Heart left ventricle (tissue), 16 donors: Measurements from ENCODE around the gene PURB. TPM values are rescaled to one million over a fixed set of nuclear protein-coding genes. Genes with fewer than 3 reads are reported as not detected.

Source experiments
- ATAC-seq, 4 donors: fragments of 200-7000 bp; cut with Tn5 transposase; one replicate each; pipeline ENCODE4 v1.9.1; 2020 to 2022; ENCODE audit warnings: moderate library complexity in 4 of 4, mild to moderate bottlenecking in 3 of 4, moderate number of reproducible peaks in 1 of 4
- DNase-seq, 5 donors: peaks; one replicate each; pipeline ENCODE4 v3.0.0-alpha.2; 2020
- H3K27ac ChIP-seq, 12 donors: fragments of 200-600 bp; sonication (generic) in 4 of 12; one replicate each; pipeline versions ENCODE4 v1.5.0 to v1.8.0; 2016 to 2022; ENCODE audit warnings: mild to moderate bottlenecking in 2 of 12
- H3K27me3 ChIP-seq, 9 donors: fragments of 200-600 bp; sonication (generic) in 2 of 9; one replicate each; pipeline versions ENCODE4 v1.5.1 to v1.8.0; 2016 to 2022; ENCODE audit warnings: mild to moderate bottlenecking in 3 of 9
- H3K36me3 ChIP-seq, 9 donors: fragments of 200-600 bp; sonication (generic) in 2 of 9; one replicate each; pipeline versions ENCODE4 v1.5.0 to v1.8.0; 2018 to 2022; ENCODE audit warnings: mild to moderate bottlenecking in 2 of 9
- H3K4me1 ChIP-seq, 12 donors: fragments of 200-600 bp; sonication (generic) in 4 of 12; one replicate each; pipeline versions ENCODE4 v1.5.0 to v1.8.0; 2016 to 2022; ENCODE audit warnings: mild to moderate bottlenecking in 3 of 12
- H3K4me3 ChIP-seq, 12 donors: fragments of 200-600 bp; sonication (generic) in 4 of 12; one replicate each; pipeline versions ENCODE4 v1.5.0 to v1.8.0; 2017 to 2022; ENCODE audit warnings: mild to moderate bottlenecking in 9 of 12, moderate library complexity in 4 of 12
- H3K9me3 ChIP-seq, 12 donors: fragments of 200-600 bp; sonication (generic) in 4 of 12; one replicate each; pipeline versions ENCODE4 v1.5.0 to v1.8.0; 2016 to 2022; ENCODE audit warnings: mild to moderate bottlenecking in 1 of 12
- CTCF ChIP-seq, 12 donors: fragments of 200-600 bp; sonication (generic) in 4 of 12; IDR thresholded peaks; one replicate each; pipeline versions ENCODE4 v1.5.0 to v1.8.0; 2018 to 2022; ENCODE audit warnings: antibody characterized with exemption in 12 of 12, mild to moderate bottlenecking in 5 of 12
- POLR2A ChIP-seq, 2 donors: fragments of 450-650 bp; IDR thresholded peaks; one replicate each; pipeline ENCODE4 v1.6.1; 2017; ENCODE audit warnings: antibody characterized with exemption in 2 of 2, mild to moderate bottlenecking in 2 of 2, moderate library complexity in 2 of 2
- WGBS, 4 donors: extraction: QIAGEN DNeasy Blood & Tissue Kit in 2 of 4; methylation state at CpG; one replicate each; pipeline versions ENCODE4 v1.1.5 to v1.1.7; 2013 to 2018; 5-methylcytosine and 5-hydroxymethylcytosine counted together
- intact Hi-C, 10 donors: fragments of 100-400 bp; cut with DNase I; formaldehyde crosslinking; loops; one replicate each; pipeline versions ENCODE4 v1.11.1 to v1.14.2; 2022
- polyA plus RNA-seq, 2 donors: library from polyadenylated mRNA; stranded (reverse); fragments of 200-250 nt; gene quantifications; one replicate each; pipeline ENCODE4 v1.2.3, GENCODE V29; 2013
- total RNA-seq, 9 donors: library from RNA; depleted of rRNA in 2 of 9; stranded (reverse); fragments of >200 nt in 2 of 9; fragmentation: NEBNext Ultra II Directional in 3 of 9; extraction: Animal tissue kit (Norgen Biotek cat#: 25700) in 3 of 9; gene quantifications; one replicate each; pipeline versions ENCODE4 v1.1.0 to v1.2.4, GENCODE V29; 2016 to 2023
- donor health status: ischemic (EF 13 %, LVEDD 7.1; RV severe dilation, severe dysfunction).
- donor health status: healthy with polysubstance abuse.
- donor health status: DM: no; HTN: yes; CAD: no.
- donor health status: DM: no; HTN: no; CAD: no.
- donor health status: ischemic (EF 25% LVEDD 6.9; RV normal size, moderate dysfunction).
- donor health status: ischemic (EF 25% LVEDD 5.7; RV mildly dilated, moderate dysfunction).
- donor health status: healthy.
- donor health status: DM: yes; HTN: yes; CAD: no.
- donor health status: ischemic (EF 35%, LVEDD 5.7; RV mildly dilated, moderate dysfunction).
- donor health status: nonischemic (EF 11% LVEDD 7.7; RV severe dilation, severe dysfunction).
- donor health status: DM: yes; HTN: yes; CAD: no.
- donor health status: PGD.
- donor health status: ischemic (EF 29% LVEDD 5.4; RV normal size, mild dysfunction).
- donor health status: nonischemic (EF 23%, LVEDD 6.1; RV moderate dilation, normal function).

Gene PURB
- total and polyA plus RNA-seq, 11 donors = 5.5 to 19.4 (median 15.7) TPM

GRCh38 chr7:44917465-44917864 is 32.1 kb upstream of the PURB start:
- intact Hi-C loops = no loop called here
- ATAC-seq = no peak
- Histone ChIP-seq H3K4me1 (peaks cover 0 to 5% (median 0%) of the 10 kb centered on the region in 12 donors), H3K27ac (no peak overlapping the region), H3K36me3 (no peaks in the 10 kb centered on the region), H3K27me3 (no peaks in the 10 kb centered on the region), H3K4me3 (no peak overlapping the region), H3K9me3 (no peaks in the 10 kb centered on the region)
- TF ChIP-seq CTCF (IDR thresholded peaks at IDR 0.05) (no peak), POLR2A (IDR thresholded peaks at IDR 0.05) (no peak)
- WGBS, 4 donors = 79 to 92% (median 89%) methylated on average over 2 of the region's 2 CpGs
- no peak for DNase-seq

DNA sequence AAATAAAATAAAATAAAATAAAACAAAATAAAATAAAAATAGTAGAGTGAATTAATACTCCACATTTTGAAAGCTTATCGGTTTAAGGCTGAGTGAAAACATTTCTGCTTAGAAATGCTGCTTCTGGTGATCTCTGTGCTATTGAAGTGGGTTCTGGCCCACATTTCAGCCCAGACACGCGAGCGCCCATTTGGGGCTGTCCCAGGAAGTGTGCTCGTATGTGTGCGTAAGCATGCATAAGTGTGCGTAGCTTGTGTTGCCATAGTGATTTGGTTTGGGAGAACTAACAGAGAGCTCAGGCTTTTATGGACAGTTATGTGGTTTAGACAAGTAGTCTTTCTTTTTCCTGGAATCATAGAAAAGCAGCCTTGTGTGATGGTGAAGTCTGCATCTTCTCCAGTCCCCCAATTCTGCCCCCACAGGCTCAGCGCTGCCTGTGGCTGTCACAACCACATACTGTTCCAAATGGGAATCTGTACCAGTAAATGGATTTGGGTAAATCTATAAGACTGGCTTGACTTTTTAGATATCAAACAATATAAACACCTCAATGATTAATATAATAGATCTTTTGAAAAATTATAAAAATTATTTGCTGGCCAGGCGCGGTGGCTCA is 29.8 kb upstream of the PURB start:
- ATAC-seq = peak in 1 of 4 donors; percentile 36
- H3K27ac ChIP-seq = no peak overlapping the region
- no peaks in the 10 kb centered on the region for H3K27me3 ChIP-seq
- peaks cover 0 to 2% (median 0%) of the 10 kb centered on the region in 12 donors for H3K4me1 ChIP-seq
- TF ChIP-seq CTCF (IDR thresholded peaks at IDR 0.05) (no peak), POLR2A (IDR thresholded peaks at IDR 0.05) (no peak)
- H3K9me3 ChIP-seq = no peaks in the 10 kb centered on the region
- intact Hi-C loops = no loop called here
- 77 to 81% (median 80%) methylated on average over 10 of the region's 10 CpGs for WGBS, 4 donors
- H3K36me3 ChIP-seq = no peaks in the 10 kb centered on the region
- no peak for DNase-seq
- H3K4me3 ChIP-seq = no peak overlapping the region

DNA sequence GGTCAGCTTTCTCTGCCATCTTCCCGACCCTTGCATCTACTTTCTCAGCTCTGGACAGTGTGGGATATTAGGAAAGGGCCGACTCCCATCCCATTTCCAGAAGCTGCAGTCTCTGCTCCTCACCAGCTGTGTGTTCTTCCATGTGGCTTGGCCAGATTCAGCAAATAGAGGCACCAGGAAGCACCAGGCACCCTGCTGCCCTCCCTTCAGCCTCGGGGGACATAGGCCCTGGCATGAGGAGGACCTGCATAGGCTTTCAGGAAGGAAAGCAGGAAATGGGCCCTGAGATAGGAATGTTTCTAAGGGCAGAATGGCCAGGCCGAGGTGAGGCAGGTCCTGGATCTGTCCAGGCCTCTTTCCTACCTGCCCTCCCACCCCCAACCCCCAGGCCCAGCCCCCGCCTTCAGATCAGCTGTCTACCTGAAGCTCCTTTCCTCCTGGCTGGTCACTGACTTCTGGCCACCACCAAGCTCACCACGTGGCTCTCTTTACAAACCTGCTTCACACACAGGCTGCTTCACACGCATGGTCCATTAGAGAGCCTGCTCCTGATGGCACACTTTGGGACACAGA is 27.5 kb upstream of the PURB start:
- peaks cover 0 to 2% (median 0%) of the 10 kb centered on the region in 12 donors for H3K4me1 ChIP-seq

More for the DNA sequence above, 27.5 kb upstream of the PURB start:
- WGBS, 4 donors = 48 to 63% (median 53%) methylated on average over 7 of the region's 7 CpGs
- TF ChIP-seq CTCF (IDR thresholded peaks at IDR 0.05) (no peak), POLR2A (IDR thresholded peaks at IDR 0.05) (no peak)
- Histone ChIP-seq H3K27ac (no peak overlapping the region), H3K36me3 (no peaks in the 10 kb centered on the region), H3K4me3 (no peak overlapping the region), H3K9me3 (no peaks in the 10 kb centered on the region), H3K27me3 (no peaks in the 10 kb centered on the region)
- DNase-seq (no peak), ATAC-seq (no peak)
- intact Hi-C loops = no loop called here
